NT2/D1 (cell line): Measurements from ENCODE around the gene EP400.

ENCODE experiments used
- YY1 ChIP-seq: IDR thresholded peaks from 2 replicates; pipeline ENCODE4 v1.6.1; 2011; ENCODE audit not compliant: insufficient read length, insufficient read depth
- ZNF274 ChIP-seq: IDR thresholded peaks from 2 replicates; pipeline ENCODE4 v1.6.1; 2011; ENCODE audit warnings: mild to moderate bottlenecking, low read depth, low read length

DNA sequence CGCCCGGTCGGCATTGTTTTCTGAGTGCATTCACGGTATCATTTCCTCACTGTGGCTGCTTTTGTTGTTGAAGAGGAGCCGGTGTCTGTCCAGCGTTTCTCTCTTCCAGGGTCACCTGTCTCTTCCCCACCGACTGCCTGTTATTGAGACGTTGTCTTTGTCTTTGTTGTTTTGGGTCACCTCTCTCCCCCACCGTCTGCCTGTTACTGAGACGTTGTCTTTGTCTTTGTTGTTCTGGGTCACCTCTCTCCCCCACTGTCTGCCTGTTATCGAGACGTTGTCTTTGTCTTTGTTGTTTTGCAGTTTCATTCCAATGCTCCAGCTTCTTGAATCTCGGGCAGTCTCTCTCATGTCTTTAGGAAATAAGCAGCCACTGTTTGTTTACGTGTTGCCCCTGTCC is 124.5 kb downstream of the EP400 start:
- TF ChIP-seq YY1, result no peak
- no peak for TF ChIP-seq ZNF274
